Globus pallidus (tissue), 1 donor: ENCODE results near the gene TMEM236.
"Not testable (repeated sequence)": the region's sequence is repeated elsewhere in the genome, so short reads cannot be mapped to it uniquely, and the experiment has no call there.

ENCODE experiments used
- DNase-seq: peaks from one replicate; pipeline ENCODE4 v3.0.0-alpha.2; 2015; ENCODE audit warnings: low spot score

TMEM236 gene, protein sequence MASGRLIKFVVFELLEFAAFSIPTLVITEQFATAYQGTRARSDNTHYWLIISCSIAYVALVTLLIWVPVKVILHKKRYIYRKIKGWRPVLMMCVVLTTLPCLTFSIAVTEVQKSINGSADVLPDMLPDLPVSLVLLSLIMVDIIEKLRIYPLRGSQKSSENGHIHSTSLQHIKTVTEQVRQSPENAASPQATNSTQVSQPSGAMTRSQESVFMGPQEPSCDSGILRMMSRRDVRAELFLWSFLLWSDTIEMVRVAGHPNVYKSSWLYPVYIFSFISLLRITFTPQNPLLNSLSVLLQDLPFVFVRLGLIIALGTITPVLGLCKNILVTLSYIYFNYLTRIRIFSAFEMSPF

GRCh38 chr10:17751781-17752445, at the start of gene TMEM236:
TSS of gene TMEM236 (plus strand) at chr10:17752201. CDS start at chr10:17752296, 95 bp downstream.
- DNase-seq, result no peak

- no peak for DNase-seq
These were observed 48.3 kb upstream of the TMEM236 start for GRCh38 chr10:17703706-17704105.

DNA sequence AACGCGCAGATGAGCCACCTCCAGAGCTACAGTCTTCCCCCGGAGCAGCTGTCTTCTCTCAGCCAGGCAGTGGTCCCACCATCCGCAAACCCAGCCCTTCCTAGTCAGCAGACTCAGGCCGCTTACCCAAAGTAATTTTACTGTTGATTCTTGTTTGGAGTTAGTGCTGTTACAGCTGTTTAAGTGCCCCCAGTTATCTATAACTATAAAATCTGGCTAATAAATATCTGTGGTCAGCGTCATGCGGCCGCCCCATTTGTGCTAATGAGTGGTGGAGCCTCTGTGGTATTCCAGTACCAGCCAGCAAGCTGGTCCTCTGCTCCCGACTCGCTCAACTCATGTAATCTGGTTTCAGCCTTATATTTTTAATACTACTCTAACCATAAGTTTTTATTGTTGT, 43.2 kb upstream of the TMEM236 start:
- DNase-seq, result no peak

DNA sequence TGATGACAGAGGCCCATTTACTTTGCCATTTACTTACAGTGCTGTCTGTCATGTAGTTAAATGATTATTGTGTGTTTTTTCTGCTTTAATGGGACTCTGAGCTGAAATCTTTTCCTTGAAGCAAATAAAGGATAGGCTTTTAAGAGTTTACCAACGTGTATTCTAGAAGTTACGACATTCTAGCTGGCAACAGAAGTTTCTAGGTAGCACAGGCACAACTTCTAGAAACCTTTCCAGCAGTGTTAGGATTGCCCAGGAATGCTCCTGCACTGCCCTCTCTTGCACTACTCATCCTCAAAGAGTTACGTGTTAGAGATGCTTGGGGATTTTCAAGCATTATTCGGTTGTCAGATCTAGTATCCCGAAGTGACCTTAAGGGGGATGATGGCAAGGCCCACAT, 42.5 kb upstream of the TMEM236 start:
- DNase-seq, result no peak

DNA sequence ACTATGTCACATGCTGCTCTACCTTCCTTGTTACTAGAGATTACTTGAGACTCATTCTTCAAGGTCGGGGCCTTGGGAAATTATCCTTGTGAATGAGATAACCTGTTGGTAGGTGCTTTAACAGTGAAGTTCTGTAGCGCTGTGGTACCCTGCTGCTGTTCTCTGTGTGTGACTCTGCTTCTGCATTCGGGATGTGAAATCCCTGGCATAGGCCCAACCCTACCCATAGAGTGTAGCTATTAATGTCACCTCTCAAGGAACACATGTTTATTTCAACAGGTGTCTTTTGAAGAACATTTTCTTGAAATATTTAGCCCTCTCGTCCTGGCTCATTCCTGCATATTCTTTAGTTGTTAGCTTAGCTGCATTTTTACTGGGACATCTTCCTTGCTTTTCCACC, 41.8 kb upstream of the TMEM236 start:
- DNase-seq, result no peak

- DNase-seq, result no peak
These were observed 39.9 kb upstream of the TMEM236 start for GRCh38 chr10:17712053-17712452.

DNA sequence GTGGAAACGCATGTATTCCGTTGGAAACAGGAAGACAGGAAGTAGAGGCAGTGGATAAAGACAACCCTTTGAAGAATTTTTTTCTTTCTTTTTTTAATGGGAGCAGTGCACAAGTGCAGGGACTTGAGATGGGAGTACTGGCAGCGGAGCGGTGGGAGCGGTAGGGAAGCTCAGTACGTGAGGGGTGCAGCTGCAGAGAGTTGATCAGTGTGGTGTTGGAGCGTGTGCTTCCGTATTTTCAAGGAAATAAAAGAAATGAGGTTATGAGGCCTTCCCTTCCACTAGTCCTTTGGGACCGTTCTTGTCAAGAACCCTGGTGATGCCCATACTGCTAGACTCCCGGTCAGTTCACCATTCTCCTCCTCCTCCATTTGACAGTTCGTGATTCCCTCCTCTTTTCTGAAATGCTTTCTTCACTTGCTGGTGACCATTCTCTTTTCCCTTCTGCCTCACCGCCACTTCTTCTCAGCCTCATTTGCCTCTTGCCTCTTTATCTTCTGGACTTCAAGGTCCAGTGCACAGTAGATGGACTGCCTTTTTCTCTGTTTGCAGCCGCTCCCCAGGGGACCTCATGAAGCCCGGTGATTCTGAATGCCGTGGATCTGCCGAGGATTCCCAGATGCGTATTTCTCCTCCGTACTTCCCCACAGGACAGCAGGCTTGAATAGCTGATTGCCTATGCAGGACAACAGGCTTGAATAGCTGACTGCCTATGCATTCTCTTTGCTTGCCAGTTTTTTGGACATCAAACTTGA, 39.1 kb upstream of the TMEM236 start:
- DNase-seq, result peak; percentile 31

DNA sequence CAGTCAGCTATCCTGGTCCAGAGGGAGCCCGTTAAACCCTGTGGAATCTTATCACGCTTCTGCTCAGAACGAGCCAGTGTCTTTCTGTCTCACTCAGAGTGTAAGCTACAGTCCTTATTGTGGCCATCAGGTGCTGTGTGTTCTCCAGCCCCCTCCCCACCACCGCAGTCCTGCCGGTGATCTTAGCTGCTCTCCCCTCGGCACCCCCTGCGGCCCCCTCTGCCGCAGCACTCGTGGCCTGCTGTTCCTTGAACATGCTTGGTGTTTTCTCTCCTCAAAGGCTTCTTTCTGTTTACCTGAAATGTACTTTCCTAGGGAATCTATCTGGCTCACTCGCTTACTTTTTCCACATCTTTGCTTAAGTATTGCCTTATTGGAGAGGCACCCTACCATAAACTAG, 38.2 kb upstream of the TMEM236 start:
- no peak for DNase-seq

DNA sequence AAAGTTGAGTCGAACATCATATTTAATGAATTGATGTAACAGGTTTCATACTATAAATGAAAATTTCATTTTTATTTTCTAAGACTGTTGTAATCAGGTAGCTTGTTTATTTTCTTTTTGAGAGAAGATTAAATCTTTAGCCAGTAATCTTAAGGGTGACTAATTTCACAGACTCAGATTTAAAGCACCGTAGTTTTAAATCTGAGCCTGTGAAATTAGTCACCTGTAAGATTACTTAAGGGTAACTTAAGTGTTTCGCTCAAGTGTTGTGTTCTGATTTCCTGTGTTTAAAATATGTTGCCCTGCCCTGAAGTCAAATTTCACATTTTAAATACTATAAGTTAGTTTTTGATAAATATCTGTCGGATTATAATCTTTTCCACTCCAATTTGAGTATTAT, 35.8 kb upstream of the TMEM236 start:
- no peak for DNase-seq

DNA sequence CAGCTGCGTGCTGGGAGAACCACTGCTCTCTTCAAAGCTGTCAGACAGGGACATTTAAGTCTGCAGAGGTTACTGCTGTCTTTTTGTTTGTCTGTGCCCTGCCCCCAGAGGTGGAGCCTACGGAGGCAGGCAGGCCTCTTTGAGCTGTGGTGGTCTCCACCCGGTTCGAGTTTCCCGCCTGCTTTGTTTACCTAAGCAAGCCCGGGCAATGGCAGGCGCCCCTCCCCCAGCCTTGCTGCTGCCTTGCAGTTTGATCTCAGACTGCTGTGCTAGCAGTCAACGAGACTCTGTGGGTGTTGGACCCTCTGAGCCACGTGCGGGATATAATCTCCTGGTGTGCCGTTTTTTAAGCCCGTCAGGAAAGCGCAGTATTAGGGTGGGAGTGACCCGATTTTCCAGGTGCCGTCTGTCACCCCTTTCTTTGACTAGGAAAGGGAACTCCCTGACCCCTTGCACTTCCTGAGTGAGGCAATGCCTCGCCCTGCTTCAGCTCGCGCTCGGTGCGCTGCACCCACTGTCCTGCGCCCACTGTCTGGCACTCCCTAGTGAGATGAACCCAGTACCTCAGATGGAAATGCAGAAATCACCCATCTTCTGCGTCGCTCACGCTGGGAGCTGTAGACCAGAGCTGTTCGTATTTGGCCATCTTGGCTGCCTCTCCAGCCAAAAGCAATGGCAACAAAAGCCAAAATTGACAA, 29.5 kb upstream of the TMEM236 start:
- not testable (repeated sequence) for DNase-seq

DNA sequence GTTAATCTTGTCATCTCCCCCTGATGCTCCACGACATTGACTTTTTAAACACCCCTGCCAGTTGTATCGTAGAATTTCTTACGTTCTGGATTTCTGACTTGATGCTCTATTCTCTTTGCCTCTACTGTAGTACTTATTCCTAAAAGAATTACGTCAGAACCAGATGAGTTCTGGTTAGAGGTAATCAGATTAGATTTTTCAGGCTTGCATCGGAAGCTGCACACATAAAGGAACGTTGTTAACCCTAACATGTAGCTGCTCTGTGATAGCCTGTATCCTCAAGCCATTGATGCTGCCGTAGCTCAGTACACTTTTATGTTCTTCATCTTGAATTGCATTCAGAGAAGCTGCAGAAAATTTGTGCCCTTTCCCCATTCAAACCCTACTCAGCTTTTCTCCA, 26.3 kb upstream of the TMEM236 start:
- DNase-seq, result no peak

DNA sequence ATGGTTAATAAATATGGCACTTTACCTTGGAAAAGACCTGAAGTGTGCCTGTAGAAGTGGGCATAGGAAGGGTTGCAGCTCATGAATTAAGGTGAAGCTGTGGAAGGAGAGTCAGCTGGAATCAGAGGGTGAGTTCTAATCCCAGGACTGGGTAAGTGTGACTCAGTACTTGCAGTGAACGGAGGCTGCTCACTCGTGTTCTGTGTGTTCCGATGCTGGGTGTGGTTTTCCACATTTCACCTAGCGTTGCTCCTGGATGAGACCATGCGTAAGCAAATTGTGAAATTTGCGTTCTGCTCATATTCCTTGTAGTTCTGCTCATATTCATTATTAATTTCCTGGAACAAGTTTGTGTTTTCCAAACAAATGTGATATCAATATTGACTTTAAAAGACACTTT, 22.4 kb upstream of the TMEM236 start:
- DNase-seq, result no peak

DNA sequence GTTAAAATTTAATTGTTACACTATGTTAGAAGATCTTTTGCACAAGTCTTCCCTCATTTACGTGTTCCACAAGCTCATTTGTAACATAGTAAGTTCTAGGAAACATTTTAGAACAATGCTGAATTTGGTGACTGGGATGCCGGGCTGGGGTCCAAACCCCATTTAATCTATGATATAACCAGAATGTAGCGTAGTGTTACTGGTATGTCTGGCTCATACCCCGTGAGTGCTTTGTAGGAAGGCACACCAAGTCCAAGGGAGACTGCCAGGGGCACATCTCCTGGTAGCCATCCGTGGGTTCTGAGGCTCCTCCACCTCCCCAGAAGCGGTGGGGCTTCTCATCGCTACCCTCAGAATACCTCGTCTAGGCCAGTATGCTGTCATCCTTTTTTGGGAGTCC, 21.3 kb upstream of the TMEM236 start:
- no peak for DNase-seq

GRCh38 chr10:17731331-17732020, 20.5 kb upstream of the TMEM236 start:
- DNase-seq, result no peak

- DNase-seq, result no peak
These were observed 18.4 kb upstream of the TMEM236 start for GRCh38 chr10:17733620-17734019.

DNA sequence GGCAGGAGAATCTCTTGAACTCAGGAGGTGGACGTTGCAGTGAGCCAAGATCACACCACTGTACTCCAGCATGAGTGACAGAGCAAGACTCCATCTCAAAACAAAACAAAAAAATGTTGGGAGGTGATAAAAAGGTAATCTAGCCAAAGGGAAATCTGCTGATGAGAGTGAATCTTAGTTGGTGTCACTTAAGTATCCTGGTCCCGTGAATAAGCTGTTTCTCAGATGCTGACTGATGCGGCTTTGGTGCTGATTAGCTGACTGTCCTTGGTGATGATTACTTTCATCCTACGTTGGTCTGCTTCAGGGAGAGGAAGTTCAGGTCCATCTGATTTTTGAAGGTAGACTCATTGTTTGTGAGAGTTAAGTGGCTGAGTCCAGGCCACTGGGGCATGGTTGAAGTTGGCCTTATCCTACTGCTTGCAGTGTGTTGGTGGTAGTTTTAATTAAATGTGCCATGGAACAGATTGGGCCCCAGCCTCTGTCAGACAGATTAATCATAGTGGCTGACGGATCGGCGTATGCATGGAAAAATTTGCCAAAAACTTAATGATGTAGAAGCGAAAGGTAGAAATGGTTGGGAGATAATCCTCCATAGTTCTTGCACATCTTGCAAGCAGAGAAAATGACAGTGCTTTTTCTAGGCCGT, 17.4 kb upstream of the TMEM236 start:
- no peak for DNase-seq

GRCh38 chr10:17735166-17735941, 16.6 kb upstream of the TMEM236 start:
- no peak for DNase-seq

DNA sequence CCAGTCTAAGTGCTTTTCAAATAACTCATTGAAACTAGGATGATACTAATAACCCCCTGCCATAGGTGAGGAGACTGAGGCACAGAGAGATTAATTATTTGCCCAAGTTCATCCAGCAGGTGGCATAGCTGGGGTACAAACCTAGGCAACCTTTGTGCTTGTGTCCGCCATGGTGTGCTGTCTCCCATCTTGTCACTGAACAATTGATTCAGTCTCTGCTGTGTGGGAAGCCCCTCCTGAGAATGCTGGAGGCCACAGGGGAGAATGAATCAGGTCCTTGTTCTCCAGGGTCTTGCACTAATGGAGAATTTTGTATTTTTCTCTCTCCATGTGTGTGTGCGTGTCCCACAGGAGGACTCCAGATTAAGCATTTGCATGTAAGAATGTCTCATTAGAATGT, 15.8 kb upstream of the TMEM236 start:
- no peak for DNase-seq

DNA sequence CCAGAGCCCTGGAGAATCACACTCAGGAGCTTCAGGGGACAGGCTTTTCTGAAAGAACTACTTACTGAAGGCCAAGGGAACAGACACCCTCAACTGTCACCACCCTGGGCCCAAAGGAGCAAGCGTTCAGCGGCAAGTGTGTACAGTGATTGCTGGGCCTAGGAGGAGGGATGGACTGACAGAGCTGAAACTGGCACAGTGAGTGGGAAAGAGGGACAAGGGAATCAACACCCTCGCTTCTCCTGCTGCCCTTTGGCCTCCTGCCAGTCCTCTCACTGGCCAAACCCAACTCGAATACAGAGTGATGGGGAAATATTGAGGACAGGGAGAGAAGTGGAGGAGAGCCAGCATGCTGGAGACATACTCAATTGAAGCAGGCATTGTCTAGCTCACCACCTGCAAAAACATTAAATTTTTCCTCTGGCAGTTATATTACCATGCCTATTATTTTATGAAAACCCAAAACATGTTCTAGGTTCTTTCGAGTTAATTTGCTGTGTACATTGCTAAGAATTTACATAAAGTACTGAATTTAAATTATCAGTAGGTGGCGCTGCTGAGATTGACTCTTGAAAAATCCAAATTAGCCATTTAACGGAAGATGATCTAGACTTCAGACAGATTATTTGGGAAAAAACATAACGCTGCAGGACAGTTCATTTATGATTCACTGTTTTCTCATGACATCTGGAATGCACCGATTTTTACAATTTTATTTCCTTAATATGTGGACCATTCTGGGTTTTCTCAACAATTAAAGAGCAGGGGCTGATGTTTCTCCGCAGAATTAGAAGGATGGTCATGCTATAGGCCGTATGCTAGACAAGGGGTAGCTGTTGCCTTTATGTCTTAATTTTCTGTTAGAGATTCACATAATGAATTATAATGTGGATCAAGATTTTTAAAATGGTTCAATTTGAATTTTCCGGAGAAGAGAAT, 14.7 kb upstream of the TMEM236 start:
- DNase-seq, result peak; percentile 49
